Gastroesophageal sphincter (tissue), 4 donors: ENCODE data around the gene SLC36A4. TPM values are rescaled to one million over a fixed set of nuclear protein-coding genes. Genes with fewer than 3 reads are reported as not detected.

Experiments used
- ATAC-seq: fragments of 150-250 bp; one replicate; pipeline ENCODE4 v1.9.1; 2016; ENCODE audit warnings: mild to moderate bottlenecking, moderate library complexity
- H3K27ac ChIP-seq, 4 donors: fragments of 200-600 bp; sonication (generic) in 3 of 4; 1 replicate in 3 of 4; 2 replicates in 1 of 4; pipeline ENCODE4 v1.5.1; 2016 to 2019
- H3K27me3 ChIP-seq: fragments of 200-600 bp; sonication (generic); one replicate; pipeline ENCODE4 v1.5.1; 2019
- H3K36me3 ChIP-seq, 2 donors: fragments of 200-600 bp; sonication (generic); one replicate each; pipeline ENCODE4 v1.5.1; 2019; ENCODE audit warnings: control low read depth in 1 of 2
- H3K4me1 ChIP-seq, 3 donors: fragments of 200-600 bp; sonication (generic); 1 replicate in 2 of 3; 2 replicates in 1 of 3; pipeline ENCODE4 v1.5.1; 2016 to 2019; ENCODE audit warnings: control low read depth in 2 of 3
- H3K4me3 ChIP-seq, 2 donors: fragments of 200-600 bp; sonication (generic); one replicate each; pipeline ENCODE4 v1.5.1; 2019; ENCODE audit warnings: mild to moderate bottlenecking in 1 of 2, moderate library complexity in 1 of 2
- H3K9me3 ChIP-seq, 3 donors: fragments of 200-600 bp; sonication (generic); one replicate each; pipeline ENCODE4 v1.5.1; 2017 to 2019; ENCODE audit warnings: control low read depth in 2 of 3
- EP300 ChIP-seq: sonication (generic); formaldehyde crosslinking; IDR thresholded peaks from one replicate; pipeline ENCODE4 v1.6.1; 2017; ENCODE audit warnings: antibody characterized with exemption, mild to moderate bottlenecking
- POLR2A ChIP-seq, 2 donors: fragments of 450-650 bp; IDR thresholded peaks; one replicate each; pipeline ENCODE4 v1.6.1; 2017; ENCODE audit warnings: antibody characterized with exemption in 2 of 2, mild to moderate bottlenecking in 2 of 2, moderate library complexity in 1 of 2
- POLR2AphosphoS5 ChIP-seq: sonication (generic); formaldehyde crosslinking; IDR thresholded peaks from one replicate; pipeline ENCODE4 v1.6.1; 2017; ENCODE audit warnings: antibody characterized with exemption
- WGBS, 2 donors: methylation state at CpG; one replicate each; pipeline ENCODE4 v1.1.5; 2018; ENCODE audit warnings: low coverage in 1 of 2; 5-methylcytosine and 5-hydroxymethylcytosine counted together
- total RNA-seq, 4 donors: library from RNA; depleted of rRNA; stranded (reverse); fragments of >200 nt; gene quantifications; one replicate each; pipeline ENCODE4 v1.1.0, GENCODE V29; 2016
- TF ChIP-seq, protein P1 (sequence below), 4 experiments: fragments of 200-600 bp in 2 of 4; fragments of 450-650 bp in 2 of 4; sonication (generic) in 1 of 4; IDR thresholded peaks; one replicate each; pipeline ENCODE4 v1.5.1; 2017 to 2019; ENCODE audit warnings: antibody characterized with exemption in 4 of 4, mild to moderate bottlenecking in 2 of 4, moderate library complexity in 2 of 4

Gene SLC36A4
- total RNA-seq, 4 donors from 2014 or later = 10.4 to 21.9 (median 18.9) TPM

DNA sequence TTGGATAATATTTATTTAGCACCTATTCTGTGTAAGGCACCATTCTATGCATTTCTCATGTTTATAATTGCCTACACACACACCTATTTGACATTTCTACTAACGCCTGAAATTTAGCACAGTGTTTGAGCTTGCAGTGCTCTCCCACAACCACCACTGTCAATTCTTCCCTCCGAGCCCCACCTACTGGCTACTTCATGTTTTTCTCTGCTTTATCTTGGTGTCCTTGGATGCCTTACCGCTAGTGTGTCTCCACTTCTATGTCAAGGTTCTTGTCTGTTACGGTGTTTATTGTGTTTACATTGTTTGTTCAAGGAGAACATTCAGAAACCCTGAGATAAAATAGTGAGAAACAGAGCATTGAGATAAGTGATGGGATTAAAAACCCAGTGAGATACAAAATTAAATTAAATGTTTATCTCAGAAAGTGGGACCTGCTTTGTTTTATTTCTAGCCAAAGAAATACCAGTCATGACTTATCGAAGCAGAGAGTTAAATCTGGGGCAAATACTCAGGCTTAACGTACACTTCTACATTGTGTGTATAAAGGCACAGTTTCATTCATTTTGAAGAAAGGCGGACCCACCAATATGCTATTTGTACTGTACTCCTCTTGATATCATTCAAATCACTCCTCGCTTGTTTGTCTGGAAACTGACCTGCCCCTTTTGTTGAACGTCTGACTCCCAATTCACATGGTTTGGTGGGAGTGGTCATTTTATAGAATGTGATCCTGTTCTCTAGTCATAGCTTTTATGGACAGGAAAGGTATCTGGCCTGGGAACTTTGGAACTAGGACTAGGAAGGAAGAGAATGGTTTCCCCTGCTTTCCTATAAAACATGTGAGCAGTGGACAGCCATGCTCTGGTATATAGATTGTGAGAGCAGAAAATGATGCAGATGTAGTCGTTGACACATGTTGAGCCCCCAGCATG lies 39.2 kb upstream of the SLC36A4 start:
- TF ChIP-seq POLR2AphosphoS5 (no peak), POLR2A (IDR thresholded peaks at IDR 0.05) (no peak), EP300 (no peak)
- TF ChIP-seq, protein P1, sequence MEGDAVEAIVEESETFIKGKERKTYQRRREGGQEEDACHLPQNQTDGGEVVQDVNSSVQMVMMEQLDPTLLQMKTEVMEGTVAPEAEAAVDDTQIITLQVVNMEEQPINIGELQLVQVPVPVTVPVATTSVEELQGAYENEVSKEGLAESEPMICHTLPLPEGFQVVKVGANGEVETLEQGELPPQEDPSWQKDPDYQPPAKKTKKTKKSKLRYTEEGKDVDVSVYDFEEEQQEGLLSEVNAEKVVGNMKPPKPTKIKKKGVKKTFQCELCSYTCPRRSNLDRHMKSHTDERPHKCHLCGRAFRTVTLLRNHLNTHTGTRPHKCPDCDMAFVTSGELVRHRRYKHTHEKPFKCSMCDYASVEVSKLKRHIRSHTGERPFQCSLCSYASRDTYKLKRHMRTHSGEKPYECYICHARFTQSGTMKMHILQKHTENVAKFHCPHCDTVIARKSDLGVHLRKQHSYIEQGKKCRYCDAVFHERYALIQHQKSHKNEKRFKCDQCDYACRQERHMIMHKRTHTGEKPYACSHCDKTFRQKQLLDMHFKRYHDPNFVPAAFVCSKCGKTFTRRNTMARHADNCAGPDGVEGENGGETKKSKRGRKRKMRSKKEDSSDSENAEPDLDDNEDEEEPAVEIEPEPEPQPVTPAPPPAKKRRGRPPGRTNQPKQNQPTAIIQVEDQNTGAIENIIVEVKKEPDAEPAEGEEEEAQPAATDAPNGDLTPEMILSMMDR (IDR thresholded peaks at IDR 0.05) = peak; percentile 26 to 51 (median 39)
- WGBS, 2 donors = 39 to 41% methylated on average over 10 of the region's 10 CpGs
- H3K27ac ChIP-seq = no peak overlapping the region
- ATAC-seq = no peak
- no peaks in the 10 kb centered on the region for H3K36me3 ChIP-seq
- no peak overlapping the region for H3K4me3 ChIP-seq
- no peaks in the 10 kb centered on the region for H3K9me3 ChIP-seq
- peaks cover 10% of the 10 kb centered on the region for H3K27me3 ChIP-seq
- H3K4me1 ChIP-seq = no peaks in the 10 kb centered on the region

DNA sequence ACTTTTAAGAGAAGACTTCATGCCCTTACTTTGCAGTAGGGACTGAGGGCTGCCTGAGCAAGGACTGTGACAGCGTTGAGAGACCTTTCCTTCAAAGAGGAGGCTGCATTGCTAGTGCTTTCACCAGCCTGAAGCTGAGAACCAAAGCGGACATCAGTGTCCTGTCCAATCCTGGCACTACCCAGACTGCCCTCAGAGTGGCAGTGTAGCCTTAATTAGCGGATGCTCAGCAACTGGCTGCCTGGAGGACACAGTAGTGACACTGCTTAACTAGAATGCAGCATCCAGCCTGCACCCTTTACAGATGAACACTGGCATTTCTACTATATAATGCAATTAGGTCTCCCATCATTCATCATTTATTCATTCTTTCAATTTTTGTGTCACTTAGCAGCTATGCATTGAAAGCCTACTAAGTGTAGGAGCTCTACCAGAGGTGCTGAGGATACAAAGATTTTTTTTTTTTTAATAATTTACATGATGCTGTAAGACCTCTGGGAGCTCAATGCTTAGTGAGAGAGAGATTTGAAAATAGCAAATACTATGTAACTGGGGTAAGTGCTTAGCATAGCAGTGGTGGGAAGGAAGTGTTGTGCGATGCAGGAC lies 36.9 kb upstream of the SLC36A4 start:
- no peak overlapping the region for H3K27ac ChIP-seq
- WGBS, 2 donors = 25 to 31% methylated on average over 3 to 4 of the region's 4 CpGs

GRCh38 chr11:93229876-93230275 lies 32.1 kb upstream of the SLC36A4 start:
- Histone ChIP-seq H3K36me3 (no peaks in the 10 kb centered on the region), H3K4me1 (no peaks in the 10 kb centered on the region), H3K4me3 (no peak overlapping the region), H3K27ac (no peak overlapping the region), H3K27me3 (peaks cover 10% of the 10 kb centered on the region), H3K9me3 (no peaks in the 10 kb centered on the region)
- WGBS, 2 donors = 100% methylated on average over 1 of the region's 1 CpG
- ATAC-seq = no peak
- no peak for TF ChIP-seq POLR2AphosphoS5

More for the DNA sequence above, 36.9 kb upstream of the SLC36A4 start:
- Histone ChIP-seq H3K36me3 (no peaks in the 10 kb centered on the region), H3K27me3 (peaks cover 10% of the 10 kb centered on the region), H3K4me3 (no peak overlapping the region), H3K4me1 (no peaks in the 10 kb centered on the region), H3K9me3 (no peaks in the 10 kb centered on the region)
- peak; percentile 89 for ATAC-seq
- TF ChIP-seq, protein P1 (IDR thresholded peaks at IDR 0.05) = peak; percentile 75 to 93 (median 86)
- no peak for TF ChIP-seq POLR2AphosphoS5

DNA sequence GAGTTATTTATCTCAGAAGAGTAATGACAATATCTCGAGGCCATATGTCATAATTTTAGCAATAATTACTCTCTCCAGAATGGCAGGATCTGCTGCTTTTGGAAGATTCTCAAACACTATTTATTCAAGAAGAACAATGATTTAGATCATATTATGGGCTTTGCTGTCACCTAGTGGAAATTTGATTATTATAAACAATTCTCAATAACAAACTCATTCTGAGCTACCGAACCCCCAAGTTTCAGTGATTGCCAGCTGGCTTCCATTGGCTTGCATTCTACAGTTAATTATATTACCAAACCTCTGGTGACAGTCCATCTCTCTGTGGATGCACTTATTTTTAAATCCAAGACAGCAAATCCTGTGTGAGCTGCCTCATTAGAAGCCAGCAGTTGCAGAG lies 27.9 kb upstream of the SLC36A4 start:
- no peak overlapping the region for H3K4me3 ChIP-seq
- no peak for TF ChIP-seq EP300
- TF ChIP-seq, protein P1 (IDR thresholded peaks at IDR 0.05) = peak in 2 of 4 experiments; percentile 40 to 42
- H3K27ac ChIP-seq = no peak overlapping the region
- ATAC-seq = no peak
- H3K9me3 ChIP-seq = no peaks in the 10 kb centered on the region
- no peaks in the 10 kb centered on the region for H3K4me1 ChIP-seq
- H3K27me3 ChIP-seq = no peaks in the 10 kb centered on the region
- WGBS, 2 donors = 11 to 14% methylated on average over 2 of the region's 2 CpGs
- no peaks in the 10 kb centered on the region for H3K36me3 ChIP-seq

- no peak overlapping the region for H3K27ac ChIP-seq
- TF ChIP-seq, protein P1 (IDR thresholded peaks at IDR 0.05) = no peak
- TF ChIP-seq POLR2AphosphoS5 = no peak
Measured at GRCh38 chr11:93221539-93221938, 23.7 kb upstream of the SLC36A4 start.

More at GRCh38 chr11:93221539-93221938, 23.7 kb upstream of the SLC36A4 start:
- H3K27me3 ChIP-seq = peaks cover 6% of the 10 kb centered on the region
- no peak for ATAC-seq
- no peaks in the 10 kb centered on the region for H3K36me3 ChIP-seq
- 80 to 90% methylated on average over 2 to 4 of the region's 4 CpGs for whole genome bisulfite sequencing, 2 donors
- H3K4me1 ChIP-seq = no peaks in the 10 kb centered on the region
- no peaks in the 10 kb centered on the region for H3K9me3 ChIP-seq
- no peak overlapping the region for H3K4me3 ChIP-seq
